HG03378 (cell line): ENCODE results near the gene LGR6.
"Not testable (repeated sequence)": the region's sequence is repeated elsewhere in the genome, so short reads cannot be mapped to it uniquely, and the experiment has no call there.

ENCODE experiments used
- ATAC-seq: cut with Tn5 transposase; IDR thresholded peaks from one replicate; pipeline ENCODE4 v1.9.1; 2021; ENCODE audit warnings: mild to moderate bottlenecking, moderate library complexity; ENCODE audit not compliant: unreplicated experiment

Gene LGR6

GRCh38 chr1:202235003-202235660 is 41.5 kb downstream of the LGR6 start:
- ATAC-seq = no peak

GRCh38 chr1:202235856-202236837 is 42.5 kb downstream of the LGR6 start:
- ATAC-seq = no peak

GRCh38 chr1:202237052-202237451 is 43.5 kb downstream of the LGR6 start:
- ATAC-seq = no peak

DNA sequence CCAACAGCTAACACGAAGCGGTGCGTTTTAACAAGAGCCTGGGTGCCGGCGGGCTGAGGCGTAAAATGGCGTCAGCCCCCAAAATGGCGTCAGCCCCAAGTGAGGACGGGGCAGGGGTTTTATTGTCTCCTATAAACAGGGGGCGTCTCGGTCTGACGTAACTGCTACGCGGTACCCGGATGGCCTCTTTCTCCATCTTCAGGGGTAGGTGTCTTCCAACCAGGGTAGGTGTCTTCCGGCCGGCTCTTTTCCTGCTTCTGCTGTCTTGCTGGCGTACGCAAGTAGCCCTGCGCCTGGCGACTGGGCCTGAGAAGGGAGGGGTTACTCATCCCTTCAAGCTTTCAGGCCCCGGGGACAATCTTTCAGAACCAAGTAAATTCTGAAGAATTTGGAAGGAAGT is 45.3 kb downstream of the LGR6 start:
- no peak for ATAC-seq

DNA sequence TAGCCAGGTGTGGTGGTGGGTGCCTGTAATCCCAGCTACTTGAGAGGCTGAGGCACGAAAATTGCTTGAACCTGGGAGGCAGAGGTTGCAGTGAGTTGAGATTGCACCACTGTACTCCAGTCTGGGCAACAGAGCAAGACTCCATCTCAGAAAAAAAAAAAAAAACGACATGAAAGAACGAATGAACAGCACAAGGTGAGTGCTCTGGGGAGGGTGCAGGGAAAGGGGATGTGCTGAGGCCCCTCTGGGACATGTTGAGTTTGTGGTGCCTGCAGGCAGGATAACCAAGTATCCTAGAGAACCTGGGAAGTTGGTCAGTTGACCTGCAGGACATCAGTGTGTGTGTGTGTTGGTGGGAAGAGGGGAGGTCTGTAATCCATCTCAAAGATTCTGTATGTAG is 46.6 kb downstream of the LGR6 start:
- ATAC-seq = not testable (repeated sequence)

- no peak for ATAC-seq
Measured at GRCh38 chr1:202240956-202241355, 47.4 kb downstream of the LGR6 start.

- no peak for ATAC-seq
Measured at GRCh38 chr1:202241376-202242079, 47.9 kb downstream of the LGR6 start.

DNA sequence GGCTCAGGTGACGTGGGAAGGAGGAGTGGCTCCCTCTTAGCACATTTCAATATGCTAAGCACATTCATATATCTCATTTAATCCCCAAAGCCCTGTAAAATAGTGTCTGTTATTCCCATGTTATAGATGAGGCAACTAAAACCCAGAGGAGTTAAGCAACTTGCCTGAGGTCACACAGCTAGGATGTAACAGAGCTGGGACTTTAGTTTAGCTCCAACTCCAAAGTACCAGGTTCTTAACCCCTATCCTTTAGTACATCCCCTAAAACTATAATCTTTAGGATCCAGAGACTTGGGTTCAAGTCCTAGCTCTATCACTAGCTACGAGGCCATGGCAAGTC is 48.5 kb downstream of the LGR6 start:
- ATAC-seq = no peak

DNA sequence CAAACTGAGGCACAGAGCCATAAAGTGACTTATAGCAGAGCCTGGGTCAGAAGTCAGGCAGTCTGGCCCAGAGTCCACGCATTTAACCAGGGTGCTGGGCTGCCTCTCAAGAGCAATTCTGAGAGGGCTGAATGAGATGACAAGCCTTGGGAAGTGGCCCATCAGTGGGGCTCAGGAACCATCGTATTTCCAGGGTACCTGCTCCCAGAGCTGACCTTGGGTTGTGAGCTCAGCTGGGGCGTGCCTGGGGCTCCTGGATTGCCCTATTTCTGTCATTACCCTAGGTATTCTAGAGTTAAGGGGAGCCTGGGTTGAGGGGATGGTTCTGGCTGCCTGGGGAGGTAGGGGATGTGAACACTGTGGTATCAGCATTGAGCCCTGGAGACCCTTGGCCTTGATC is 49.4 kb downstream of the LGR6 start:
- ATAC-seq = no peak

DNA sequence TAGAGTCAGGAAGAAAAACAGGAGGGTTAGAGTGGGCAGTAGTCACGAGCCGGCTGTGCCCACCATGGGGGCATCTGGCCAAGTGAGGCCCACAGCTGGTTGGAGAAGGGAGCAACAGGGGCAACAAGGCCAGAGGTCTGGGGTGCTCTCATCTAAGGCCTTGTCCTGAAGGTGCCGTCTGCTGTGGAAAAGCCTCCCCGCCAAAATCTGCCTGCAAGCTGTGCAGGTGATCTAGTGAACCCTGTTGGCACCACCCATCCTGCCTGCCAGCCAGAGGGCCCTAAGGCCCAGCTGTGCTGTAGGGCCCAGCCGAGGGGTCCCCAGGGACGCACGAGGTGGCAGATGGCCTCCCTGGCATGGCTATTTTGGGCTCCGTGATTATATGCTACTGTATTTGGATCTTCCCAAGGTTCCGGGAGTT is 51.3 kb downstream of the LGR6 start:
- ATAC-seq = no peak

GRCh38 chr1:202245391-202245790 is 51.8 kb downstream of the LGR6 start:
- no peak for ATAC-seq

GRCh38 chr1:202247104-202247503 is 53.5 kb downstream of the LGR6 start:
- ATAC-seq = no peak

DNA sequence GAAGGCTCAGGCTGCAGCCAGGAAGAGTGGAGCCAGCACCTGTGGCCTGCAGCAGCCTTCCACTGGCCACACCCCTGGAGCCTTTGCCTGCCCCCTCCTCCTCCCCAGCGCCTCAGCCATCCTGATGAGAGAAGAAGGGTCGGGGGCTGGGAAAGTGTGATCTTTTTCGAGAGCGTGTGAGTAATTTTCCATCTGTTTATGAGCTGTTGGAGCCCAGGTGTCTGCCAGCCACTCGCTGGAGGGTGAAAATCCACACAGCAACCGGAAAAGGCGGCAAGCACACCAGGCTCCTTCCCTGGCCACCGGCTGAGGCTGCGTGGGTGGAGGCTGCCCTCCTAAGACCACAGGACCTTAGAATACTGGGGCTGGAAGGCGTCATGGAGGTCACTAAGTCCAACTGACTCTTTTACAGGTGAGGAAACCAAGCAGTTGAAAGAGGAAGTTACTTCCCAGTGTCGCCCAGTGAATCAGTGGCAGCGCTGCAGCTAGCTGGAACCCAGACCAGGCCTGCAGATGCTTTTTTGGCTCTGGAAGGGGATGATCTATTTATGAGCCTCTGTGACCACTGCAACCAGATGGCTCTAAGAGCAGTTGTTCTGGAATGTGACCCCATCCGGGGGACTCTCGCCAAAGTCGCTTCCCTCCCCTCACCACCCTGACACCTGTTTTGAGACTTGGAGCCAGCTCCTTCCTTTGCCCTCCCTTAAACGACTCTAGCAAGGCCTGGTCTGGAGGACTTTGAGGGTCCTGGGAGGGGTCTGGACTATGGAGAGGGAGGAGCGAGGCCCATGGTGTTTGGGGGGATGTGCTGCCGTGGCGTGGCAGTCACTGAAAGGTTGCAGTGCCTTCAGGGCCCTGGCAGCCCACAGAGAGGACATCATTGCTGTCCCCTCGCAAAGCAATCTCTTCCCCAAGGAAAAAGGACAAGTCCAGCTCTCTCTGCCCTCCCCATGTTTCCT is 54.5 kb downstream of the LGR6 start:
- ATAC-seq = no peak

DNA sequence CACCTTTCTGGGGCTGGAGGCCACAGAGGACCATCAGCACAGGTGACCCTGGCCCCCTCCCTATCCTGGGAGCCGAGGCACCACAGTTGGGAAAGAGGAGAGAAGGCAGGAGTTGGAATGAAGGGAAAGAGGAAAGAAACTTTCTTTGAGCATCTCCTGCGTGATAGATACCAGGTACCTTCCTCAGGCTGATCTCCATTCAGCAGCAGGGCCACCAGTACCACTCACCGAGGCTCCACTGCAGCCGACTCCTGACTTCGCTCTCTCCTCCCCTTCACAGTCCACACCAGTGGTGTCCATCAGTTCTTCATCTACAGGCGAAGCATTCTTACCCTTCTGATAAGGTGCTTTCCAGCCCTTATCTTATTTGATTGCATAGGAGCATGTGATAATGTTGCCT is 55.3 kb downstream of the LGR6 start:
- no peak for ATAC-seq

- no peak for ATAC-seq
Measured at GRCh38 chr1:202249436-202249835, 55.8 kb downstream of the LGR6 start.

- no peak for ATAC-seq
Measured at GRCh38 chr1:202249846-202250245, 56.2 kb downstream of the LGR6 start.

DNA sequence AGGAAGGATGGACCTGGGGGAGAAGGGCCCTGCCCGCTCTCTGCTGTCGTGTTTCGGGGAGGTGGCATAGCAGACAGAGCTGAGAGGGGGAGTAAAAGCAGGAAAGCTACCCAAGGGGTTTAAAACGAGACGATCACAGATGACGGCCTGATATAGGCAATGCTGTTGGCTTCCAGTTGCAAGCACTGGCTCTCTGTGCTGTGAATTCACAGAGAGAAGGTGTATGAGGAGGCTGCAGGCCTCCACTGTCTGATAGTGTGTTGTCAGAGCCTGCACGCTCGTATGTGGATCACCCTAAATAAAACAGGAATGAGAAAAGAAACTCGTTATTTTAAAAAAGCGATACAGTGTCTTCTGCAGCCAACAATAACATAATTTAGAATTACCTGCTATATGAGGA is 57.4 kb downstream of the LGR6 start:
- no peak for ATAC-seq

DNA sequence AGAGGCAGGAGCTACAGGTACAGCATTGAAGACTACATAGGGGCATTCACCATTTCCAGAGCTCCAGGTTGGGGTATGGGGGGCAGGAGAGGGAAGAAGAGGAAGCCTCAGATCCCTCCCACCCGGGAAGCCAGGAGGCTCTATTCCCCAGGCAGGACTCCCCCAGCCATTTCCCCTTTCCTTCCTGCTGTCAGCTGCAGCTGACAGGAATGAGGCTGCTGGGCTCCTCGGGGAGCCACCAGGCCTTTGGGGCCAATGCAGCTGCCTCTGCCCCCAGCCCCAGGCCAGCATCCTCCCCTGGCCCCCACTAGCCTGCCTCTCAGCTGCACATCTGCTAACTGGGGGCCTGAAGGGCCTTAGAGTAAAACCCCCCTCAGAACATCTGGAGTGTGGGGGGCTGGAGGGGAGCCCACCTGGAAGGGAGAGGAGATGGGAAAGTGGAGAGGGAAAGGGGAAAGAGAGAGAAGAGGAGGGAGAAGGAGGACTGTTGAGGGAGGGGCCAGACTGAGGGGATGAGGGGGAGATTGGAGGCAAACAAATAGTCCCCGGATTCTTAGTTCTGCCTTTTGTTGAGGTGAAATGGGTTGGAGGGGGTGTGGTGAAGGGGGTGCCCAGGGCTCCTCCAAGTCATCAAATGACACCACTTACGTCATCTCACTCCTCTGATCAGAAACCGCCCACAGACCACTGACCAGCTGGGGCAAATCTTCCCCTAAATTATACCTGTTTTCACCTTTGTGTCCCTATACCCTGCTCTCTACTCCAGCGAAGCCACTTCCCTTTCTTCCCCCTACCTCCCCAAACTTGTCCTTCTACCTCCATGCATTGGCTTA is 58.0 kb downstream of the LGR6 start:
- ATAC-seq = no peak

GRCh38 chr1:202252271-202252670 is 58.7 kb downstream of the LGR6 start:
- ATAC-seq = no peak
